Measurements from ENCODE around the gene KCTD4.

KCTD4 gene

DNA sequence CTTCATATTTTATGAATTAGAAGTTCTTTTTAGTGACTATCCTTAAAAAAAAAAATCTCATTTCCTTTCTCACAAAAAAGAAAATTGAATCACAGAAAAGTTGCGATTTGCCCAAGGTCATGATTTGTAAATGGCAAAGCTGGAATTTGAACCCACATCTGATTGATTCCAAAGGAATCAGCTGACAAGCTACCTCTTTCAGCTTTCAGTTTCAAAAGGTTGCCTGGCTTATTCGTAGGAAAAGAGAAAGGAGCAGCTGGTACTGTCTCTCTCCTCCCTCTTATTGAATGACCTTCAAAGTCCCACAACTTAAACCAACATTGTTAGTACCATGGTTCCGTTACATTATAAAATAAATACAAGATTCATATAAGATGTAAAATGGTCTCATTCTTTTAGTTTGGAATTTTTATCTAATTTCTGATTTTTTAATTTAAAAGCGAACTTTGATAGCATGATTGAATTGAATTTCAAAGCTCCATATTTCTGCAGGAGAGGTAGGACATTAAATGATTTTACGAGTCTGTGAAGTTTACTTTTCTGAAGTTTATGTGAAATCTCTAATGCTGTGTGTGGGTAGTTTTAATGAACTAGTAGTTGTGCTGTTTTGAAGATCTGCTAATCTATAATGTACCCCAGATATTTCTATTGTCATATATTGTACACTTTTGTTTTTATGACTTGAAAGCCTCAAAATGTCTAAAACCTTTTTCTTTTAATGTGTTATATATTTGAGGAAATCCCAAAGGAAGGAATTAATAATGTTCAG lies 18.5 kb upstream of the KCTD4 start:
- H3K4me3 ChIP-seq (ENCODE audit: low read depth, low read length) = no peak overlapping the region
- in situ Hi-C loops (cut with HindIII; ENCODE audit: low sequenced_read_pairs) = no loop called here
- TF ChIP-seq CTCF (IDR thresholded peaks at IDR 0.05; ENCODE audit: low read depth, low read length) = no peak
- no peak for DNase-seq (ENCODE audit: low read depth, low spot score)

DNA sequence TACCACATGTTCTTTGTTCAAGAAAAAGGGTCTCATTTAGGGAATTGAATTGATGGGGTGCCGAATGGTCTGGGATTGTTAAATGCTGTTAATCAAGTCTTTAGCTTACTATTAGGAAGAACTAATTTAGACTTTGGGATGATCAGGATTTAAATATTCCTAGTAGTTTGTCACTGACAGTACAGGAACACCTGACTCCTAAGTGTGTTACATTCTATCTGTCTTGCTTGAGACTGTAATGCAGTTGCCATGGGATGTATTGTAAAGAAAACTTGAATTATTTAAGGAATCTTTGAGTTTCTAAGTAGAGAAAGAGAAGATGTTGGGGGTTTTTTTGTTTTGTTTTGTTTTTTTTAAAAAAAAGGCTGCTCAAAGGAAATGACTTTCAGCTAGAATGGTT lies 17.8 kb upstream of the KCTD4 start:
- TF ChIP-seq CTCF (IDR thresholded peaks at IDR 0.05; ENCODE audit: low read depth, low read length) = no peak
- DNase-seq (ENCODE audit: low read depth, low spot score) = no peak
- in situ Hi-C loops (cut with HindIII; ENCODE audit: low sequenced_read_pairs) = no loop called here

GRCh38 chr13:45216193-45216592 lies 15.3 kb upstream of the KCTD4 start:
- no peak for DNase-seq (ENCODE audit: low read depth, low spot score)
- in situ Hi-C loops (cut with HindIII; ENCODE audit: low sequenced_read_pairs) = no loop called here
- H3K4me3 ChIP-seq (ENCODE audit: low read depth, low read length) = no peak overlapping the region
- no peak for TF ChIP-seq CTCF (IDR thresholded peaks at IDR 0.05; ENCODE audit: low read depth, low read length)

More for the DNA sequence above, 17.8 kb upstream of the KCTD4 start:
- H3K4me3 ChIP-seq (ENCODE audit: low read depth, low read length) = no peak overlapping the region

- TF ChIP-seq CTCF (IDR thresholded peaks at IDR 0.05; ENCODE audit: low read depth, low read length) = no peak
- in situ Hi-C loops (cut with HindIII; ENCODE audit: low sequenced_read_pairs) = no loop called here
- no peak for DNase-seq (ENCODE audit: low read depth, low spot score)
- H3K4me3 ChIP-seq (ENCODE audit: low read depth, low read length) = no peak overlapping the region
Observed at GRCh38 chr13:45215392-45216077, 14.7 kb upstream of the KCTD4 start.

GRCh38 chr13:45209229-45209628 lies 8.4 kb upstream of the KCTD4 start:
- DNase-seq (ENCODE audit: low read depth, low spot score) = no peak
- in situ Hi-C loops (cut with HindIII; ENCODE audit: low sequenced_read_pairs) = no loop called here
- TF ChIP-seq CTCF (IDR thresholded peaks at IDR 0.05; ENCODE audit: low read depth, low read length) = no peak
- H3K4me3 ChIP-seq (ENCODE audit: low read depth, low read length) = no peak overlapping the region

GRCh38 chr13:45208132-45208531 lies 7.3 kb upstream of the KCTD4 start:
- in situ Hi-C loops (cut with HindIII; ENCODE audit: low sequenced_read_pairs) = no loop called here
- no peak overlapping the region for H3K4me3 ChIP-seq (ENCODE audit: low read depth, low read length)
- no peak for TF ChIP-seq CTCF (IDR thresholded peaks at IDR 0.05; ENCODE audit: low read depth, low read length)
- DNase-seq (ENCODE audit: low read depth, low spot score) = no peak

All from astrocyte of the spinal cord (primary cell).